ENCODE measurements around the gene ZNF85.

GRCh38 chr19:20969498-20969897, 46.4 kb downstream of the ZNF85 start:
- TF ChIP-seq CTCF (IDR thresholded peaks at IDR 0.05) = no peak
- TF ChIP-seq POLR2A (IDR thresholded peaks at IDR 0.05) = no peak
- no peak for TF ChIP-seq EP300 (IDR thresholded peaks at IDR 0.05; ENCODE audit: low read depth)
- TF ChIP-seq POLR2AphosphoS5 (IDR thresholded peaks at IDR 0.05) = no peak
